SU-DHL-6 (cell line): ENCODE results near the gene KAZN.

ENCODE experiments used
- H2AFZ ChIP-seq: fragments of 200-600 bp; sonication (generic); 2 replicates; pipeline ENCODE4 v1.6.1; 2014; ENCODE audit warnings: low read depth, mild to moderate bottlenecking, moderate library complexity, mixed read lengths, antibody characterized with exemption, low read length; ENCODE audit not compliant: severe bottlenecking
- H3F3A ChIP-seq: fragments of 200-600 bp; shearing (Covaris generic); 2 replicates; pipeline ENCODE4 v1.6.0; 2016; ENCODE audit warnings: antibody characterized with exemption, mild to moderate bottlenecking; ENCODE audit not compliant: insufficient read depth
- H3K27ac ChIP-seq: fragments of 200-600 bp; sonication (generic); 2 replicates; pipeline ENCODE4 v1.5.1; 2016; ENCODE audit warnings: low read depth, mild to moderate bottlenecking, low read length, moderate library complexity, mixed read lengths
- H3K27me3 ChIP-seq: fragments of 200-600 bp; sonication (generic), shearing (Covaris generic); 2 replicates; pipeline ENCODE4 v1.6.0; 2014; ENCODE audit warnings: mild to moderate bottlenecking, low read length
- H3K36me3 ChIP-seq: fragments of 200-600 bp; sonication (generic); 2 replicates; pipeline ENCODE4 v1.6.1; 2014; ENCODE audit warnings: mild to moderate bottlenecking, low read length, mixed read lengths
- H3K4me2 ChIP-seq: fragments of 300-600, 200-600 bp; shearing (Covaris generic), sonication (generic); 2 replicates; pipeline ENCODE4 v1.6.0; 2014; ENCODE audit warnings: low read length, low read depth, mild to moderate bottlenecking; ENCODE audit not compliant: poor library complexity, severe bottlenecking
- H3K4me3 ChIP-seq: fragments of 200-600 bp; sonication (generic); 2 replicates; pipeline ENCODE4 v1.5.1; 2014; ENCODE audit warnings: antibody characterized with exemption, low read length, mild to moderate bottlenecking, mixed read lengths; ENCODE audit not compliant: insufficient read depth, poor library complexity, severe bottlenecking
- H3K79me2 ChIP-seq: fragments of 200-600 bp; sonication (generic); 2 replicates; pipeline ENCODE4 v1.6.1; 2014; ENCODE audit warnings: mild to moderate bottlenecking, low read length, moderate library complexity; ENCODE audit not compliant: insufficient read depth
- H3K9ac ChIP-seq: fragments of 200-600 bp; sonication (generic); 2 replicates; pipeline ENCODE4 v1.7.0; 2014; ENCODE audit warnings: mild to moderate bottlenecking, low read length
- H3K9me2 ChIP-seq: fragments of 200-600 bp; sonication (generic); replicated peaks from 2 replicates; pipeline ENCODE4 v1.6.1; 2014; ENCODE audit warnings: low read length; ENCODE audit not compliant: insufficient read depth
- H3K9me3 ChIP-seq: fragments of 200-600 bp; sonication (generic); 2 replicates; pipeline ENCODE4 v1.6.1; 2014; ENCODE audit warnings: low read length, mixed read lengths; ENCODE audit not compliant: insufficient read depth
- H4K20me1 ChIP-seq: fragments of 200-600 bp; sonication (generic); 2 replicates; pipeline ENCODE4 v1.6.1; 2014; ENCODE audit warnings: low read depth, mild to moderate bottlenecking, antibody characterized with exemption, low read length, moderate library complexity, mixed read lengths
- EZH2phosphoT487 ChIP-seq: fragments of 200-600 bp; sonication (generic), shearing (Covaris generic); conservative IDR thresholded peaks from 2 replicates; pipeline ENCODE4 v1.6.1; 2018; ENCODE audit warnings: mild to moderate bottlenecking, antibody characterized with exemption, low read length, moderate library complexity, mixed read lengths
- TF ChIP-seq, protein P1 (sequence below): fragments of 200-600 bp; sonication (generic); IDR thresholded peaks from one replicate; pipeline ENCODE4 v1.5.1; 2017; ENCODE audit warnings: antibody characterized with exemption, mild to moderate bottlenecking, low read length, moderate library complexity; ENCODE audit not compliant: insufficient read depth, poor library complexity, severe bottlenecking

Gene KAZN

GRCh38 chr1:14930247-14930965 is 331.9 kb downstream of the KAZN start:
- no peaks in the 10 kb centered on the region for H4K20me1 ChIP-seq
- H3K36me3 ChIP-seq, result no peaks in the 10 kb centered on the region
- H3K4me3 ChIP-seq, result no peak overlapping the region
- H3K79me2 ChIP-seq, result no peaks in the 10 kb centered on the region
- H3K9ac ChIP-seq, result no peak overlapping the region
- H3K9me3 ChIP-seq, result no peaks in the 10 kb centered on the region
- no peaks in the 10 kb centered on the region for H3K9me2 ChIP-seq
- H3K27me3 ChIP-seq, result no peaks in the 10 kb centered on the region
- H2AFZ ChIP-seq, result no peak overlapping the region
- no peaks in the 10 kb centered on the region for H3F3A ChIP-seq
- no peak overlapping the region for H3K4me2 ChIP-seq
- TF ChIP-seq, protein P1, sequence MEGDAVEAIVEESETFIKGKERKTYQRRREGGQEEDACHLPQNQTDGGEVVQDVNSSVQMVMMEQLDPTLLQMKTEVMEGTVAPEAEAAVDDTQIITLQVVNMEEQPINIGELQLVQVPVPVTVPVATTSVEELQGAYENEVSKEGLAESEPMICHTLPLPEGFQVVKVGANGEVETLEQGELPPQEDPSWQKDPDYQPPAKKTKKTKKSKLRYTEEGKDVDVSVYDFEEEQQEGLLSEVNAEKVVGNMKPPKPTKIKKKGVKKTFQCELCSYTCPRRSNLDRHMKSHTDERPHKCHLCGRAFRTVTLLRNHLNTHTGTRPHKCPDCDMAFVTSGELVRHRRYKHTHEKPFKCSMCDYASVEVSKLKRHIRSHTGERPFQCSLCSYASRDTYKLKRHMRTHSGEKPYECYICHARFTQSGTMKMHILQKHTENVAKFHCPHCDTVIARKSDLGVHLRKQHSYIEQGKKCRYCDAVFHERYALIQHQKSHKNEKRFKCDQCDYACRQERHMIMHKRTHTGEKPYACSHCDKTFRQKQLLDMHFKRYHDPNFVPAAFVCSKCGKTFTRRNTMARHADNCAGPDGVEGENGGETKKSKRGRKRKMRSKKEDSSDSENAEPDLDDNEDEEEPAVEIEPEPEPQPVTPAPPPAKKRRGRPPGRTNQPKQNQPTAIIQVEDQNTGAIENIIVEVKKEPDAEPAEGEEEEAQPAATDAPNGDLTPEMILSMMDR, result no peak
- no peak for TF ChIP-seq EZH2phosphoT487
- no peak overlapping the region for H3K27ac ChIP-seq

DNA sequence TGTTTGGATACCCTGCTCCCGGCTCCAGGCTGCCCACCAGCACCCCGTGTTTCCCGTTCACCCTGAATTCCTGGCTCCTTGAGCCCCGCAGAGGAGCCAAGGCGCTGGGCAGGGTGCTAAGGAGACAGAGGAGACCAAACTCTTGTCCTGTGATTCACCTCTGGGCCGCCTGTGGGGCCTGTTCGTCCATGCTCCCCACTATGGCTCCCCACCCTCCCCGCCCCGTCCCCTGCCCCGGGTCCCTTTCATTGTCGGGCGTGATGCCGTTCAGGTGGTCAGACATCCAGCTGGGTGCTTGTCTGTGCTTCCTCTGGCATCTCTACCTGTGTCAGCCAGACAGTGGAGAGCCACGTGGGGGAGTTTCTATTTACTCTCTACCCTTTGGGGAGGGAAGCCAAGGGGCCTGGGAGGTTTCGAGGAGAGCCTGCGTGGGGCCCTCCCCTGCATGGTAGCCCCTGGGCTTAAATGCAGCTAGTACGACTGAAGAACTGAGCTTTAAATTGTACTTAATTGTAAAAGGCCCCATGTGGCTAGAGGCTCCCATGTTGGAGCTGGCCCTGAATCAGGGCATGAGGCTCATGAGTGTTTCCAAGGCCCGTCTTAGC is 333.7 kb downstream of the KAZN start:
- Histone ChIP-seq H2AFZ (no peak overlapping the region), H3F3A (no peaks in the 10 kb centered on the region), H3K9me3 (no peaks in the 10 kb centered on the region), H3K27me3 (no peaks in the 10 kb centered on the region), H3K9me2 (no peaks in the 10 kb centered on the region), H3K79me2 (no peaks in the 10 kb centered on the region), H3K36me3 (no peaks in the 10 kb centered on the region), H3K27ac (no peak overlapping the region), H4K20me1 (no peaks in the 10 kb centered on the region), H3K4me3 (no peak overlapping the region), H3K4me2 (no peak overlapping the region), H3K9ac (no peak overlapping the region)
- TF ChIP-seq EZH2phosphoT487, result no peak
- TF ChIP-seq, protein P1, result no peak

DNA sequence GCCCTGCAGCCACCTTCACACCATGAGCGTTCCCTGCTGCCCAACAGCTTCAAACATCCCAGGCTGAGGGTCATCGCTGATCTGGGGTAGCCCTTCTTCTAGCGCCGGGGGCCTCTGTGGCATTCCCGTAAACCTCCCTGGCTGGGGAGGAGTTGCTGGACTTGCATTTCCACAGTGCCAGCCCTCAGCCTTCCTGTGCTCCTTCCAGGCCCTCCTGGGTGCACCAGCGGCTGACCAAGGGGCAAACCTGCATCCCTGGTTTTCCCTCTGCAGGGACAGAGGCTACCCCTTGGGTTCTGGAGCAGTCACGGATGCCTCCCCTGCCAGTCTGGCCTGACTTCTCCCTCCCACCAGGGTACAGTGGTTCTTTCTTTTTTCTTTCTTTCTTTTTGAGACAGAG is 336.4 kb downstream of the KAZN start:
- TF ChIP-seq, protein P1, result no peak
- no peak for TF ChIP-seq EZH2phosphoT487
- no peaks in the 10 kb centered on the region for H3K36me3 ChIP-seq
- no peaks in the 10 kb centered on the region for H3K9me3 ChIP-seq
- H3F3A ChIP-seq, result no peaks in the 10 kb centered on the region
- no peaks in the 10 kb centered on the region for H3K9me2 ChIP-seq
- H3K9ac ChIP-seq, result no peak overlapping the region
- no peak overlapping the region for H2AFZ ChIP-seq
- H3K4me3 ChIP-seq, result no peak overlapping the region
- H3K79me2 ChIP-seq, result no peaks in the 10 kb centered on the region
- no peaks in the 10 kb centered on the region for H3K27me3 ChIP-seq
- no peak overlapping the region for H3K4me2 ChIP-seq
- H4K20me1 ChIP-seq, result no peaks in the 10 kb centered on the region
- H3K27ac ChIP-seq, result no peak overlapping the region
